ENCODE measurements around the gene MTOR.

- TF ChIP-seq, protein P1, sequence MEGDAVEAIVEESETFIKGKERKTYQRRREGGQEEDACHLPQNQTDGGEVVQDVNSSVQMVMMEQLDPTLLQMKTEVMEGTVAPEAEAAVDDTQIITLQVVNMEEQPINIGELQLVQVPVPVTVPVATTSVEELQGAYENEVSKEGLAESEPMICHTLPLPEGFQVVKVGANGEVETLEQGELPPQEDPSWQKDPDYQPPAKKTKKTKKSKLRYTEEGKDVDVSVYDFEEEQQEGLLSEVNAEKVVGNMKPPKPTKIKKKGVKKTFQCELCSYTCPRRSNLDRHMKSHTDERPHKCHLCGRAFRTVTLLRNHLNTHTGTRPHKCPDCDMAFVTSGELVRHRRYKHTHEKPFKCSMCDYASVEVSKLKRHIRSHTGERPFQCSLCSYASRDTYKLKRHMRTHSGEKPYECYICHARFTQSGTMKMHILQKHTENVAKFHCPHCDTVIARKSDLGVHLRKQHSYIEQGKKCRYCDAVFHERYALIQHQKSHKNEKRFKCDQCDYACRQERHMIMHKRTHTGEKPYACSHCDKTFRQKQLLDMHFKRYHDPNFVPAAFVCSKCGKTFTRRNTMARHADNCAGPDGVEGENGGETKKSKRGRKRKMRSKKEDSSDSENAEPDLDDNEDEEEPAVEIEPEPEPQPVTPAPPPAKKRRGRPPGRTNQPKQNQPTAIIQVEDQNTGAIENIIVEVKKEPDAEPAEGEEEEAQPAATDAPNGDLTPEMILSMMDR (IDR thresholded peaks at IDR 0.05): no peak
- no peak for TF ChIP-seq POLR2A (IDR thresholded peaks at IDR 0.05)
Observed at GRCh38 chr1:11100149-11100493, 162.2 kb downstream of the MTOR start.

Data from suprapubic skin (tissue), 3 donors.